GM21367 (cell line): ENCODE data around the gene DVL3.

Experiments
- ATAC-seq: cut with Tn5 transposase; IDR thresholded peaks from one replicate; pipeline ENCODE4 v1.9.1; 2021; ENCODE audit not compliant: unreplicated experiment

DVL3 gene

GRCh38 chr3:184176377-184177330, 21.5 kb downstream of the DVL3 start:
- no peak for ATAC-seq

GRCh38 chr3:184177331-184177731, 22.2 kb downstream of the DVL3 start:
- no peak for ATAC-seq

- no peak for ATAC-seq
These were observed 22.7 kb downstream of the DVL3 start for GRCh38 chr3:184177767-184178306.

- ATAC-seq: no peak
These were observed 23.5 kb downstream of the DVL3 start for GRCh38 chr3:184178521-184179138.

GRCh38 chr3:184180165-184180564, 25.0 kb downstream of the DVL3 start:
- no peak for ATAC-seq

- ATAC-seq: no peak
These were observed 26.4 kb downstream of the DVL3 start for GRCh38 chr3:184181596-184181995.

- no peak for ATAC-seq
These were observed 28.5 kb downstream of the DVL3 start for GRCh38 chr3:184183679-184184078.

- no peak for ATAC-seq
These were observed 29.5 kb downstream of the DVL3 start for GRCh38 chr3:184184546-184185230.

GRCh38 chr3:184185461-184186183, 30.4 kb downstream of the DVL3 start:
- peak; percentile 87 for ATAC-seq

GRCh38 chr3:184186184-184186901, 31.2 kb downstream of the DVL3 start, which contains the start of gene ABCF3:
Gene ABCF3 (plus strand): TSS chr3:184186199. CDS start chr3:184186208, 9 bp downstream.
- ATAC-seq: peak; percentile 12

- no peak for ATAC-seq
These were observed 31.7 kb downstream of the DVL3 start for GRCh38 chr3:184186902-184187207.

GRCh38 chr3:184188080-184188479, 32.9 kb downstream of the DVL3 start:
- no peak for ATAC-seq

GRCh38 chr3:184189421-184189820, 34.2 kb downstream of the DVL3 start:
- ATAC-seq: no peak

- no peak for ATAC-seq
These were observed 37.7 kb downstream of the DVL3 start for GRCh38 chr3:184192889-184193288.

GRCh38 chr3:184193991-184194539, 38.9 kb downstream of the DVL3 start:
- no peak for ATAC-seq

GRCh38 chr3:184196536-184196935, 41.4 kb downstream of the DVL3 start:
- ATAC-seq: no peak

- no peak for ATAC-seq
These were observed 43.3 kb downstream of the DVL3 start for GRCh38 chr3:184198509-184198908.

GRCh38 chr3:184200825-184201224, 45.6 kb downstream of the DVL3 start:
- ATAC-seq: no peak

- no peak for ATAC-seq
These were observed 48.3 kb downstream of the DVL3 start for GRCh38 chr3:184203526-184203925.
